ENCODE results near the gene IL22RA2.

The IL22RA2 gene

GRCh38 chr6:137165375-137166246, 7.8 kb downstream of the IL22RA2 start:
- DNase-seq = peak; percentile 43

GRCh38 chr6:137163732-137164318, 9.6 kb downstream of the IL22RA2 start:
- no peak for DNase-seq

- DNase-seq = no peak
Observed at GRCh38 chr6:137162692-137163306, 10.6 kb downstream of the IL22RA2 start.

DNA sequence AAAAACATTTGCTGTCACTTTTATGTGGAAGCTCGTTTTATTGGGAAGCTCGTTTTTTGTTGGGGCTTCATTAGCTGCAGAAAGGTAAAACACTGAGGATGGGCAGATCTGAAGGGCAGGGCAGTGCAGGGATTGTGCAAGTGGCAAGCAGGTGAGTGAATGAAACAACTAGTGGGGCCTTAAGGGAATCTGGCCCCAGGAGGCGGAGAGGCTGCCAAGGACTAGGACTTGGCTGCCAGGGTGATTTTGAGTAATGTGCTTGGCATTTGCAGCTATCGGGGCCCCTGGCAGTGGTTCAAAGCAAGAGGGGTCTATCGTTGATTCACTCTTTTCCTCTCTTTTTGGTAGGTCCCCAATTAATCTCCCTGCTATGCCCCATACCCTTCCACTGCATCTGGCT, 11.5 kb downstream of the IL22RA2 start:
- no peak for DNase-seq

GRCh38 chr6:137160763-137161162, 12.7 kb downstream of the IL22RA2 start:
- DNase-seq = no peak

DNA sequence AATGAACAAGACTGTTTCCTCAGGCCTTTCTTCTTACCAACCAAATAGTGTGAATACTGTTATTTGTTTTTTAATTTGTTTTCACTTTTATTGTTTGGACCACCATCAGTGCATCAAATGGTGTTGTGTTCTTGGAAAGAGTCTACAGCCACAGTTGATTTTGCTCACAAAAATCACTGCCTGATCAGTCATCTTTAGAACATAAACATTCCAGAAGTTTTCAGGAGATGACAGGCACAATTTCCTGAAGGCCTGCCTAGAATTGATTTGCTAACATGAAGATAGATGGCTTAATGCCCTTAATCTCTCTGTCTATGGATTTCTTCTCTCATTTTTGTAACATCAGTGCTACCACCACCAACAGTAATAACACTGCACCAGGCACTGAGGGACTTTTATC, 13.5 kb downstream of the IL22RA2 start:
- no peak for DNase-seq

DNA sequence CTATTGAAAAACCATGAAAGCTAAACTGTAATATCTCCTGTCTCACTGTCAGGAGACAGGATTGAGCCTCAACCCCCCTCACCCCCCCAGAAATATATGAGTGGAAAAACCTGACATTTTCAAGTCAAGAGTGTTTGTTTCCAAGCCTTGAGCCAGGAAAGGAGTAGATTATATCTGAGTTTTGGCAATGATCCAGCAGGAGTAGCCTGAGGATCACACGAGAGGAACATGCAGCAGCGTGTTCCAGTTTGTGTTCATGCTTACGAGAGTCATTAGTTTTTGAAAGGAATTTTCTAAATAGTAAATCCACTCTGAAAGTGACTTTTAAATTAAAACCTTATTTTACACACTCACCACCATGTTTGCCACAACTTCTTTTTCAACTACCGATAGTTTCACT, 15.8 kb downstream of the IL22RA2 start:
- DNase-seq = no peak

DNA sequence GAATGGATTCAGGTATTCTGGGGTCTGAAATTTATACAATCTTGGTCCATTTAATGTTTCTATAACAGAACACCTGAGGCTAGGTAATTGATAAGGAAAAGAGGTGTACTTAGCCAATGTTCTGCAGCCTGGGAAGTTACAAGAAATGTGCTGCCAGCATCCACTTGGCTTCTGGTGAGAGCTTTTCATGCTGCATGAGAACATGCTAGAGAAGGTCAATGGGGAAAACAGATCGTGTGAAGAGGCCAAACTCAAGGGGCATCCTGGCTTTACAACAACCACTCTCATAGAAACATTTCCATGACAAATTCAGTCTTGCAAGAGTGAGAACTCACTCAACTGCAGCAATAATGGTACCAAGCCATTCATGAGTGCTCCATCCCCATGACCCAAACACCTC, 16.8 kb downstream of the IL22RA2 start:
- DNase-seq = no peak

- peak; percentile 68 for DNase-seq
Observed at GRCh38 chr6:137155830-137156229, 17.6 kb downstream of the IL22RA2 start.

GRCh38 chr6:137150072-137150471, 23.4 kb downstream of the IL22RA2 start:
- DNase-seq = no peak

DNA sequence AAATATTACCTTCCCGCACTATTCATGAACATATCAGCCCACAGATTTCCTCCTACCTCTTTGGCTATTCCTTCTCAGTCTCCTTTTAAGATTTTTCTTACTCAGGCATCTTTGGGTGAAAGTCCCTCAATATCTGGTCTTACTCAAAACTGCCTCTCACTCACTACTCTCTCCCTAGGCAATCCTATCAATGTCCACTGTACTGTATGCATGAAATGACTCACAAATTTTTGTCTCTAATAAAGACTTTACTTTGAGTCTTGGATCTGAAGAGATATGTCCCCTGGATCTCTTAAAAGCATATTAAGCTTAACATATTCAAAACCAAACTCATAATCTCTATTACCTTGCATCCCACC, 24.4 kb downstream of the IL22RA2 start:
- DNase-seq = no peak

- DNase-seq = no peak
Observed at GRCh38 chr6:137148306-137149034, 25.0 kb downstream of the IL22RA2 start.

GRCh38 chr6:137147195-137147594, 26.2 kb downstream of the IL22RA2 start:
- no peak for DNase-seq

DNA sequence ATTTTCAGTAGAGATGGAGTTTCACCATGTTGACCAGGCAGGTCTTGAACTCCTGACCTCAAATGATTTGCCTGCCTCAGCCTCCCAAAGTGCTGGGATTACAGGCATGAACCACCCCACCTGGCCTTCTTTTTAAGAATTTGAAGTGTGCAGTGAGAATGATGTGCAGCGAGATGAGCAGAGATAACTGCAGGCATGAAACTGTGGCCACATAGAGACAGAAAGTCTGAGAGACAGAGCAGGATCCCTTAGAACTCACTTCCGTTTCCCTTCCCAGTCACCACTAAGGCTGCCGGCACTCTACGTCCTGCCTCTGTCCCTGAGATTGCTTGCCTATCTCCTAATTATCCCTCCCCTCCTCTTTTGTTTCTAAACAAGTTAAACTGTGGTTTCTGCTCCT, 27.2 kb downstream of the IL22RA2 start:
- no peak for DNase-seq

- DNase-seq = no peak
Observed at GRCh38 chr6:137145421-137145820, 28.0 kb downstream of the IL22RA2 start.

GRCh38 chr6:137136065-137136464, 37.4 kb downstream of the IL22RA2 start:
- DNase-seq = peak; percentile 34

DNA sequence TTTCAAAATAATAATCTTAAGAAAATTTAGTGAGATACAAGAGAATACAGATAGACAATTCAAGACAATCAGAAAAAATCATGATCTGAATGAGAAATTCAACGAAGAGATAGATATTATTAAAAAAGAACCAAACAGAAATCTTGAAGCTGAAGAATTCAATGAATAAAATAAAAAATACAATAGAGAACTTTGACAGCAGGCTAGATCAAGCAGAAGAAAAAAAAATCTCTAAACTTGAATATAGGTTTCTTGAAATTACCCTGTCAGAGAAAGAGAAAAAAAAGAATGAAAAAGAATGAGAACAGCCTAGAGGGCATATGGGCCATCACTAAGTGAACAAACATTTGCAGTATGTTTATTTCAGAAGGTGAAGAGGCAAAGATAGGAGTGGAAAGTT, 39.0 kb downstream of the IL22RA2 start:
- no peak for DNase-seq

- DNase-seq = no peak
Observed at GRCh38 chr6:137133122-137133521, 40.3 kb downstream of the IL22RA2 start.

DNA sequence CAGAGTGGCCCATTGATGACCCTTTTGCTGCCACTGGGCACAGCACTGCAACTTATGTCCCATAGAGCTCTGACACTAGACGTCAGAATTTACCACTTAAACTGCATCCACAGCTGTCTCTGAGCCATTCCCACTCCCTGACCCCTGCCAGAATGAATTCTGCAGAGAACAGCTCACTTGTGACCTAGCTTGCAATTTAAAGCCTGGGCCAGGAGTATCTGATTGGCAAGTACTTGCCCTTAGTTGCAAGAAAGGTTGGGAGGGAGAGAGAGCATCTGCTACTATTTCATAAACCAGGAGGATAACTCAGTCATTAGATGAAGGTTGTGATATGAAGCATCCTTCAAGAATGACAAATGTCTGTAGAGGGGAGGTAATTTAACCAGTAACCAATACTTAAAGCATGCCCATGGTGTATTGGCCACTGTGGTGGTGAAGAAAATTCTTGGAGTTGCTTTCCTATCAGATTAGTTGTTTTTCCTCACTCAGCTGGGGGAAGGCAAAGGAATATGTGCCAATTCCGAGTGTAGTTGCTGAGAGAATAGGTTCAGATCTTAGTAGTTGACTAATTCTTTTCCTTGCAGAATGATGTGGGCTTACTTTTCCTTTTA, 46.5 kb downstream of the IL22RA2 start:
- no peak for DNase-seq

GRCh38 chr6:137123078-137123477, 50.4 kb downstream of the IL22RA2 start:
- DNase-seq = no peak

- no peak for DNase-seq
Observed at GRCh38 chr6:137122612-137123011, 50.8 kb downstream of the IL22RA2 start.

DNA sequence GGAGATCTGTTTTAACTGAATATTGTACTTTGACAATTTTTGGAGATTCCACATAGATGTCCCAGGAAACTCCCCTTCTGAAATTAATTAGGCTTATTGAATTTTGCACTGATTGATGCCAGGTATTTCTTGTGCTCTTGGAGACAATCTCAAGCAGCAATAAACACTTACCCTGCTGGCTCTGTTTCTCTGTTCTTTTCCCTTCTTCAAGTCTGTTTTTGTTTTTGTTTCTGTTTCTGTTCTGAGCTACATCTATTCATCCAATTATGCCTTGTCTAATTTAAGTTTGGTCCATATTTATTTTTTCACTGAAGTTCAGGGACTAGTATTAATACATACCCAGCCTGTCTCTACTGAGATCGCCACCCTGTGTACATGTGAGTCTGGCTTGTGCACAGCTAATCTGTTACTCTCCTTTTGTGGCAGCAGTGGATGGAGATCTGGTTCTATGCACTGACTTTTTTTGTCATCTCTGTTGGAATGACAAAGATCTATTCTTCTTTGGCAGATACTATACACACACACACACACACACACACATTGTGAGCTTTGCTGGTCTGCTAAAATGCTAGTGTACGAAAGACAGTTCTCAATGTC, 51.9 kb downstream of the IL22RA2 start:
- no peak for DNase-seq

DNA sequence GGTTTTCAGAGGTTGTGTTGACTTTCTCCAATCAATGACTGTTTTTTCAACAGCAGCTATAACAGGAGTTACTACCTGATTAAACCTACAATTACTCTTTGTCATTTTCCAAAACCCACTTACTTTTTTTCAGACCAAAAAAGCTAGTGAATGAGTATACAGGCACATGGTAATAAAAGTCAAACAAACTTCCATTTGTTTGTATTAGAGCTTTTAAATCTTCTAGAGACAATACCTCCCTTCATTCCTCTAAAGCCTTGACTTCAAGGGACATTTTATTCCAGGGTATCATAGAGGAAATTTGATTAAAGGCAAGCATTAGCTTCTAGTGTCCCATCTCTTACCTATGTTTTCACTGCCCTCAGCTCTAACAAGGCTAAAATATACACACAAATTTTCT, 52.7 kb downstream of the IL22RA2 start:
- no peak for DNase-seq

Data from CD4-positive, alpha-beta T cell treated with Interleukin-17A for 1 hour (primary cell).